Ishikawa (cell line): Measurements from ENCODE around the gene LETM1.

ENCODE experiments used
- CEBPB ChIP-seq: IDR thresholded peaks from 2 replicates; pipeline ENCODE4 v1.6.1; 2012
- RAD21 ChIP-seq: IDR thresholded peaks from 2 replicates; pipeline ENCODE4 v1.6.1; 2012; ENCODE audit warnings: low read depth
- TAF1 ChIP-seq: IDR thresholded peaks from 2 replicates; pipeline ENCODE4 v1.6.1; 2012; ENCODE audit warnings: low read depth, mild to moderate bottlenecking
- TCF12 ChIP-seq: IDR thresholded peaks from 2 replicates; pipeline ENCODE4 v1.6.1; 2012; ENCODE audit warnings: low read depth
- TF ChIP-seq, protein P1 (sequence below): IDR thresholded peaks from 2 replicates; pipeline ENCODE4 v1.6.1; 2012

DNA sequence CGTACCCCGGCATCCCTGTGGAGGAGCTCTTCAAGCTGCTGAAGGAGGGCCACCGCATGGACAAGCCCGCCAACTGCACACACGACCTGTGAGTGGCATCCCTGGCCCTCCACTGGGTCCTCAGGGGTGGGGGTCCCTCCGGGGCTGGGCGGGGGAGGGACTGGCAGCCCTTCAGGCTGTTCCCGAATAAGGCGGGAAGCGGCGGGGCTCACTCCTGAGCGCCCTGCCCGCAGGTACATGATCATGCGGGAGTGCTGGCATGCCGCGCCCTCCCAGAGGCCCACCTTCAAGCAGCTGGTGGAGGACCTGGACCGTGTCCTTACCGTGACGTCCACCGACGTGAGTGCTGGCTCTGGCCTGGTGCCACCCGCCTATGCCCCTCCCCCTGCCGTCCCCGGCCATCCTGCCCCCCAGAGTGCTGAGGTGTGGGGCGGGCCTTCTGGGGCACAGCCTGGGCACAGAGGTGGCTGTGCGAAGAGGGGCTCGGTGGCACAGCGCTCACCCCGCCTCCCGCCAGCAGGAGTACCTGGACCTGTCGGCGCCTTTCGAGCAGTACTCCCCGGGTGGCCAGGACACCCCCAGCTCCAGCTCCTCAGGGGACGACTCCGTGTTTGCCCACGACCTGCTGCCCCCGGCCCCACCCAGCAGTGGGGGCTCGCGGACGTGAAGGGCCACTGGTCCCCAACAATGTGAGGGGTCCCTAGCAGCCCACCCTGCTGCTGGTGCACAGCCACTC, 49.2 kb downstream of the LETM1 start:
- no peak for TF ChIP-seq TCF12
- TF ChIP-seq, protein P1, sequence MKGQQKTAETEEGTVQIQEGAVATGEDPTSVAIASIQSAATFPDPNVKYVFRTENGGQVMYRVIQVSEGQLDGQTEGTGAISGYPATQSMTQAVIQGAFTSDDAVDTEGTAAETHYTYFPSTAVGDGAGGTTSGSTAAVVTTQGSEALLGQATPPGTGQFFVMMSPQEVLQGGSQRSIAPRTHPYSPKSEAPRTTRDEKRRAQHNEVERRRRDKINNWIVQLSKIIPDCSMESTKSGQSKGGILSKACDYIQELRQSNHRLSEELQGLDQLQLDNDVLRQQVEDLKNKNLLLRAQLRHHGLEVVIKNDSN: no peak
- TF ChIP-seq CEBPB: no peak
- TF ChIP-seq TAF1: no peak
- TF ChIP-seq RAD21: no peak
